ENCODE results near the gene NTSR1. TPM values are rescaled to one million over a fixed set of nuclear protein-coding genes. Genes with fewer than 3 reads are reported as not detected.

NTSR1 gene
- total RNA-seq, 1 experiment from 2014 or later: 0.16 TPM

DNA sequence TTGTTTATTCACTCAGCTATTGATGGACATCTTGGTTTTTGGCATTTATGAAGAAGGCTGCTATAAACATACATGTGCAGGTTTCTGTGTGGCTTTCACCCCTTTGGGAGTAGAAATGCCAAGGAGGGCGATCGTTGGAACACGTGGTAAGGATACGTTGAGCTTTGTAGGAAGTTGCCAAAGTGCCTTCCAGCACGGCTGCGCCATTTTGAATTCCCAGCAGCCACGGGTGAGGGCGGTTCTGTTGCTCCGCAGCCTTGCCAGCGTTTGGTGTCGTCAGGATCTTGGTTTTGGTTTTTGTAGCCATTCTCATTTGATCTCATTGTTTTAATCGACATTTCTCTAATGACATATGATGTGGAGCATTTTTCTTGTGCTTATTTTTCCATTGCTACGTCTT, 21.8 kb downstream of the NTSR1 start:
- BruUV-seq (replicated peaks): no TSS peak
- H3K27ac Mint-ChIP-seq (ENCODE audit: unreplicated experiment): no peak overlapping the region
- peaks cover 48% of the 10 kb centered on the region for H3K27me3 Mint-ChIP-seq (ENCODE audit: insufficient read depth, unreplicated experiment)
- H3K9me3 ChIP-seq: no peaks in the 10 kb centered on the region
- H3K4me1 Mint-ChIP-seq (ENCODE audit: low read depth, unreplicated experiment): no peaks in the 10 kb centered on the region
- H3K4me3 Mint-ChIP-seq (ENCODE audit: unreplicated experiment): no peak overlapping the region
- intact Hi-C loops (cut with micrococcal nuclease; ENCODE audit: unreplicated experiment): no loop called here
- H3K4me3 ChIP-seq (ENCODE audit: low read depth, low read length): no peak overlapping the region
- no peaks in the 10 kb centered on the region for H3K36me3 Mint-ChIP-seq (ENCODE audit: insufficient read depth, unreplicated experiment)
- H3K36me3 ChIP-seq (ENCODE audit: control insufficient read depth, insufficient read depth, low read length): no peaks in the 10 kb centered on the region
- peaks cover 7% of the 10 kb centered on the region for H3K27me3 ChIP-seq (replicated peaks; ENCODE audit: control insufficient read depth, insufficient read depth, low read length)
- no peaks in the 10 kb centered on the region for H3K9me3 Mint-ChIP-seq (ENCODE audit: unreplicated experiment)
- ChIA-PET POLR2A (interaction anchor here (0.6 kb wide), 1 partner anchor 64 kb away, joined by 5 read pairs; no protein-coding TSS in a partner anchor), CTCF (interaction anchor here (1.1 to 1.5 kb wide), 2 partner anchors 61 to 64 kb away, joined by 3 to 6 read pairs; no protein-coding TSS in a partner anchor)
- H3K4me1 ChIP-seq: no peaks in the 10 kb centered on the region
- no peak for TF ChIP-seq CTCF (IDR thresholded peaks at IDR 0.05; ENCODE audit: insufficient read depth in 1 of 2, low read depth in 1 of 2, low read length in 1 of 2, severe bottlenecking in 1 of 2, unreplicated experiment in 1 of 2)
- no peak for DNase-seq

DNA sequence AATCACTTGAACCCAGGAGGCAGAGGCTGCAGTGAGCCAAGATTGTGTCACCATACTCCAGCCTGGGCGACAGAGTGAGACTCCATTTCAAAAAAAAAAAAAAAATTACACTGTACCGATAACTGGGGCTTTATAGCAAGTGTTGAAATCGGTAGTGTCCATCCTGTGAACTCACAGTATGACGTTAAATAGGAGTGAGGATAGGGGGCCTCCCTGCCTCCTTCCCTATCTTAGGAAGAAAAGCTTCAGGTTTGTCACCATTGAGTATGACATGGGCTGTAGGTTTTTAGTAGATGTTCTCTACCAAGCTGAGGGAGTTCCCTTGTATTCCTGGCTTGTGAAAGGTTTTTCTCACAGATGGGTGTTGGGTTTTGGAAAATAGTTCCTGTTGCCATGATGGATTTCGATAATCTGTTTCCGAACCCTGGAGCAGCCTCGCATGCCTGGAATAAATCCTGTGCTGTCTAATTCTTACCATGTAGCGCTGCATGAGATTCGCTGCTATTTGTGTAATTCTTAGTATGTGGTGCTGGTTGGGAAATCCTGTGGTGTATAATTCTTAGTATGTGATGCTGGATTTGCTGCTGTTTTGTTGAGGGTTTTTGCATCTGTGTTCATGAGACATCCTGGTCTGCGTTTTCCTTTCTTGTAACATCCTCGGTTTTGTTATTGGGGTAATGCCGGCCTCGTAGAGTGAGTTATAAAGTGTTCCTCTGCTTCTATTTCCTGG, 23.6 kb downstream of the NTSR1 start:
- no peaks in the 10 kb centered on the region for H3K36me3 Mint-ChIP-seq (ENCODE audit: insufficient read depth, unreplicated experiment)
- Histone ChIP-seq H3K4me1 (no peaks in the 10 kb centered on the region), H3K9me3 (no peaks in the 10 kb centered on the region), H3K27me3 (replicated peaks; ENCODE audit: control insufficient read depth, insufficient read depth, low read length) (peaks cover 7% of the 10 kb centered on the region), H3K36me3 (ENCODE audit: control insufficient read depth, insufficient read depth, low read length) (no peaks in the 10 kb centered on the region), H3K4me3 (ENCODE audit: low read depth, low read length) (no peak overlapping the region)
- TF ChIP-seq CTCF (IDR thresholded peaks at IDR 0.05; ENCODE audit: insufficient read depth in 1 of 2, low read depth in 1 of 2, low read length in 1 of 2, severe bottlenecking in 1 of 2, unreplicated experiment in 1 of 2): no peak
- POLR2A ChIA-PET: no interaction called here
- no peak overlapping the region for H3K4me3 Mint-ChIP-seq (ENCODE audit: unreplicated experiment)
- no peak for DNase-seq
- no peaks in the 10 kb centered on the region for H3K4me1 Mint-ChIP-seq (ENCODE audit: low read depth, unreplicated experiment)
- BruUV-seq (replicated peaks): no TSS peak
- intact Hi-C loops (cut with micrococcal nuclease; ENCODE audit: unreplicated experiment): no loop called here
- CTCF ChIA-PET: no interaction called here
- H3K9me3 Mint-ChIP-seq (ENCODE audit: unreplicated experiment): no peaks in the 10 kb centered on the region
- peaks cover 37% of the 10 kb centered on the region for H3K27me3 Mint-ChIP-seq (ENCODE audit: insufficient read depth, unreplicated experiment)
- no peak overlapping the region for H3K27ac Mint-ChIP-seq (ENCODE audit: unreplicated experiment)

GRCh38 chr20:62732842-62733525, 24.3 kb downstream of the NTSR1 start:
- H3K4me1 ChIP-seq: no peaks in the 10 kb centered on the region
- no peaks in the 10 kb centered on the region for H3K36me3 Mint-ChIP-seq (ENCODE audit: insufficient read depth, unreplicated experiment)
- no peak overlapping the region for H3K4me3 ChIP-seq (ENCODE audit: low read depth, low read length)
- peaks cover 7% of the 10 kb centered on the region for H3K27me3 ChIP-seq (replicated peaks; ENCODE audit: control insufficient read depth, insufficient read depth, low read length)
- peak in 1 of 2 experiments; percentile 37 for DNase-seq
- ChIA-PET CTCF (no interaction called here), POLR2A (no interaction called here)
- H3K4me1 Mint-ChIP-seq (ENCODE audit: low read depth, unreplicated experiment): no peaks in the 10 kb centered on the region
- H3K27ac Mint-ChIP-seq (ENCODE audit: unreplicated experiment): no peak overlapping the region
- H3K9me3 Mint-ChIP-seq (ENCODE audit: unreplicated experiment): no peaks in the 10 kb centered on the region
- H3K9me3 ChIP-seq: no peaks in the 10 kb centered on the region
- intact Hi-C loops (cut with micrococcal nuclease; ENCODE audit: unreplicated experiment): no loop called here
- peaks cover 33% of the 10 kb centered on the region for H3K27me3 Mint-ChIP-seq (ENCODE audit: insufficient read depth, unreplicated experiment)
- TF ChIP-seq CTCF (IDR thresholded peaks at IDR 0.05; ENCODE audit: insufficient read depth in 1 of 2, low read depth in 1 of 2, low read length in 1 of 2, severe bottlenecking in 1 of 2, unreplicated experiment in 1 of 2): no peak
- no peak overlapping the region for H3K4me3 Mint-ChIP-seq (ENCODE audit: unreplicated experiment)
- BruUV-seq (replicated peaks): no TSS peak
- H3K36me3 ChIP-seq (ENCODE audit: control insufficient read depth, insufficient read depth, low read length): no peaks in the 10 kb centered on the region
